ENCODE data around the gene FNDC5.

The FNDC5 gene

DNA sequence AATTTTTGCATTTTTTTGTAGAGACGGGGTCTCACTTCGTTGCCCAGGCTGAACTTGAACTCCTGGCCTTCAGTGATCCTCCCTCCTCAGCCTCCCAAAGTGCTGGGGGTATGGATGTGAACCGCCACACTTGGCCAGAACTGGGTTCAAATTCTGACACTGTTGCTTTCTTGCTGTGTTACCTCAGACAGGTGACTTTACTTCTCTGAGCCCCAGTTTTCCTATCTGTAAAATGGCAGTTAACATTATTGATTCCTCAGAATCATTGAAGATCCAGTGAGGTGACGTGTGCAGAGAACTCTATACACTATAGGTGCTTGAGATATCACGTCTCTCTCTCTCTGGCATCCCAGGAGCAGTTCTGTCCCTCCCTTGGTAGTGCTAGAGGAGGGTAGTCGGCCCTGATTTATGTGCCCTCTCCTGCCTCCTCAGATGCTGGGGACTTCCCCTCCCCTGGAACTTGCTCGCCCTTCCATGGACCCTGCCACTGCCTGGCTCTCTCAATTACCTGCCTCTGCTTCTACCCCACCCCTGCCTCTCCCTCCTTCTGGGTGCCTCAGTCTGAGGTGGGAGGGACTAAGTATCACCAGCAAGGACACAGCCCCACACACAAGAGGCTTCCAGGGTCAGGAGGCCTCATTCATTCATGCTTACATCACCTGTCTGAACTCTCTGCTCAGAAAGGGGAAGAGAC is 12.8 kb upstream of the FNDC5 start:
- no peak overlapping the region for H3K27ac Mint-ChIP-seq
- H3K9me3 Mint-ChIP-seq = no peaks in the 10 kb centered on the region
- H3K4me1 Mint-ChIP-seq (ENCODE audit: low read depth) = peaks cover 3% of the 10 kb centered on the region
- peaks cover 58% of the 10 kb centered on the region for H3K27me3 Mint-ChIP-seq
- H3K36me3 Mint-ChIP-seq (ENCODE audit: low read depth) = no peaks in the 10 kb centered on the region
- no peak for DNase-seq
- H3K4me3 Mint-ChIP-seq = no peak overlapping the region

DNA sequence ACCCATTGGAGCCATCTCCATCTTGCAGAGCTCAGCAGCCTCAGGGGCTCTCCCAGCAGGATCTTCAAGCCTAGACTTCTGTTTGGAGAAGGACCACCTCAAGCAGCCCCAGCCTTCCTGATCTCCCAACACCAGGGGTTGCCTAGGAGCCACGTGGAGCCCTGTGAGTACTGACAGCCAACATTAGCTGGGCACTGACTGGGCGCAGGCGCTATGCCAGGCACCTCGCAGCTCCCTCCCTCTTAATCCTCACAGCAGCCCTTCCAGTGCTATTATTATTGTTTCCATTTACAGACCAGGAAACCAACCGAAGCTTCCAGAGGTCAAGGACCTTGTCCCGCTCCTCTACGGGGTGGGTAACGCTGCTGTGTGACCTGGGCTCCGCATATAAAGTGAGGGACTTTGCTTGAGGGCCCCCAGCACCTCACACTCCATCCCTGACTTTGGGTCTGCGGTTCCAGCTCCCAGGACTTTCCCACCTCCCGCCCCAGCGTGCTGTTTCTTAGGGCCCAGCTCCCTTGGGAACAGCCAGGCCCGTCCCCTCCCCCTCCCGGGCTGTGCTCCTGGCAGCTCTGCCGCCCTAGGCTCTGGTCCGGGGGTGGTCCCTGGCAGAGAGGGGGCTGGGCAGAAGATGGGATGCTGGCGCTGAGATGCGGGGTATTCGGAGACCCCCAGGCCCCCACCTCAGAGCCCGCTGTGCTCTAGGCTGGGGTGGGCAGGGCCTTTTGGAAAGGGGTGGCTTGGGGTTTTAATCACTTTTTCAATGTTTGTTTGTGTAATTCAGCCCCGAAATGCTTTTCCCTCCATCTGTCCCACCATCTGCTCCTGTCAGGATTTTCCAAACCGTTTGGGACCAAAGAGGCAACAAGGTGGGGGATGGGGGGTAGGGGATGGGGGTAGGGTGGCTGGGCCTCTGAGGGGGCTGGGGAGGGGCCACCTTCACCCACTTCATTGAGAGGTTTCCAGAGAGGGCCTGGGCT is 11.4 kb upstream of the FNDC5 start:
- Mint-ChIP-seq H3K27me3 (peaks cover 55% of the 10 kb centered on the region), H3K36me3 (ENCODE audit: low read depth) (no peaks in the 10 kb centered on the region), H3K9me3 (no peaks in the 10 kb centered on the region), H3K4me3 (no peak overlapping the region), H3K27ac (no peak overlapping the region), H3K4me1 (ENCODE audit: low read depth) (peaks cover 3% of the 10 kb centered on the region)
- DNase-seq = no peak

DNA sequence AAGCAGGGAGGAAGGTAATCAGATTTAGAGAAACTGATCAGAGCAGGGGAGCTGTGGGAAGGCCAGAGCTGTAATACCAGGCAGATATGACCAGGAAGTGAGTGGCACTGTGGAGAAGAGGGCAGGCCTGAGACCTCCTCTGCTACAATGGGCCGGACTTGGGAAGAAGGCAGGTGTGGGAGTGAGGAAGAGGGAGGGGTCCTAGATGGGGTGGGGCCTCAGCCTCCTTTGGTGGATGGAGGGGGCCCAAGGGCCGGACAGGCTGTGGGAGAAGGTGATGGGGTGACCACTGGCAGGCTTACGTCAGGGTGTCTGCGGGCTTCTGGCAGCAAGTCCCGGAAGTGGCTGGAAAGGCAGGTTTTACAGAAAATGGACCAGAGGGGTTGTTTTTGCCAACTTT is 10.6 kb upstream of the FNDC5 start:
- H3K36me3 Mint-ChIP-seq (ENCODE audit: low read depth) = no peaks in the 10 kb centered on the region
- no peak overlapping the region for H3K4me3 Mint-ChIP-seq
- peaks cover 54% of the 10 kb centered on the region for H3K27me3 Mint-ChIP-seq
- H3K27ac Mint-ChIP-seq = no peak overlapping the region
- peaks cover 3% of the 10 kb centered on the region for H3K4me1 Mint-ChIP-seq (ENCODE audit: low read depth)
- H3K9me3 Mint-ChIP-seq = no peaks in the 10 kb centered on the region
- DNase-seq = no peak

DNA sequence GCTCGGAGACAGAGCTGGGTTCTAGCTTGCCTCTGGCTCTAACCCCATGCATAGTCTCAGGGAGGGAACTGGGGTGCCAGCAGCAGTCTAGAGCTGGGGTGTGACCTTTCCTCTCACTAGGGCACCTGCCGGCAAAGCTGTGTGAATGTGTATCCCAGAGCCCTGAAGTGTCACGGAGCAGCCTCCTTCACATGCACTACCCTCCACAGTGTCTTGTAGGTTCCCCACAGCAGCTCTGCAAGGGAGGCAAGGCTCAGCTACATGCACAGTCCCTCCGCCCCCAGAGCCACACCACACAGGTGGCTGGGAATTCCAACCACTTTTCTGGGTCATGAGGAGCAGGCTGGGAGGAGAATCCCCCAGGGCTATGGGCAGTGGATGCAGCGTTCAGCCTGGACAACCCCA is 7.9 kb upstream of the FNDC5 start:
- no peaks in the 10 kb centered on the region for H3K4me1 Mint-ChIP-seq (ENCODE audit: low read depth)
- H3K9me3 Mint-ChIP-seq = no peaks in the 10 kb centered on the region
- no peaks in the 10 kb centered on the region for H3K36me3 Mint-ChIP-seq (ENCODE audit: low read depth)
- peaks cover 55% of the 10 kb centered on the region for H3K27me3 Mint-ChIP-seq
- H3K4me3 Mint-ChIP-seq = no peak overlapping the region
- H3K27ac Mint-ChIP-seq = no peak overlapping the region
- peak; percentile 14 for DNase-seq

DNA sequence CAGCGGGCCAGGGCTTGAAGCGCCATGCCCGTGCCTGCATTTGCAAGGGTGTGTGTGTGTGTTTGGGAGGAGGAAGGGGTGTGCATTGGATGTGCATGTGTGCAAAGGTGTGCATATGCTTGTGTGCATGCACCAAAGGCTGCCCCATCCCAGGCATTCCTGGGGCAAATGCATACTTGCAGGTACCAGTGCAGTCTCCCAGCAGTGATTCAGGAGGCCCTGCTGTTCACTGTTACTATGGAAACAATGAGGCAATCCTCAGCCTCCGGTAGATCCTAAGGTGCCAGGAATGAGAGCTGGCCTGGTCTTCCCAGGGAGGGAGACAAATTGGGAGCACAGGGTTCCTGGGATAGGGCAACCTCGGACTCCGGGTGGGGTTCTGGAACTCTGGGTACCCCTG is 7.5 kb upstream of the FNDC5 start:
- Mint-ChIP-seq H3K27ac (no peak overlapping the region), H3K9me3 (no peaks in the 10 kb centered on the region), H3K27me3 (peaks cover 55% of the 10 kb centered on the region), H3K4me3 (no peak overlapping the region), H3K36me3 (ENCODE audit: low read depth) (no peaks in the 10 kb centered on the region), H3K4me1 (ENCODE audit: low read depth) (no peaks in the 10 kb centered on the region)
- DNase-seq = peak; percentile 14

DNA sequence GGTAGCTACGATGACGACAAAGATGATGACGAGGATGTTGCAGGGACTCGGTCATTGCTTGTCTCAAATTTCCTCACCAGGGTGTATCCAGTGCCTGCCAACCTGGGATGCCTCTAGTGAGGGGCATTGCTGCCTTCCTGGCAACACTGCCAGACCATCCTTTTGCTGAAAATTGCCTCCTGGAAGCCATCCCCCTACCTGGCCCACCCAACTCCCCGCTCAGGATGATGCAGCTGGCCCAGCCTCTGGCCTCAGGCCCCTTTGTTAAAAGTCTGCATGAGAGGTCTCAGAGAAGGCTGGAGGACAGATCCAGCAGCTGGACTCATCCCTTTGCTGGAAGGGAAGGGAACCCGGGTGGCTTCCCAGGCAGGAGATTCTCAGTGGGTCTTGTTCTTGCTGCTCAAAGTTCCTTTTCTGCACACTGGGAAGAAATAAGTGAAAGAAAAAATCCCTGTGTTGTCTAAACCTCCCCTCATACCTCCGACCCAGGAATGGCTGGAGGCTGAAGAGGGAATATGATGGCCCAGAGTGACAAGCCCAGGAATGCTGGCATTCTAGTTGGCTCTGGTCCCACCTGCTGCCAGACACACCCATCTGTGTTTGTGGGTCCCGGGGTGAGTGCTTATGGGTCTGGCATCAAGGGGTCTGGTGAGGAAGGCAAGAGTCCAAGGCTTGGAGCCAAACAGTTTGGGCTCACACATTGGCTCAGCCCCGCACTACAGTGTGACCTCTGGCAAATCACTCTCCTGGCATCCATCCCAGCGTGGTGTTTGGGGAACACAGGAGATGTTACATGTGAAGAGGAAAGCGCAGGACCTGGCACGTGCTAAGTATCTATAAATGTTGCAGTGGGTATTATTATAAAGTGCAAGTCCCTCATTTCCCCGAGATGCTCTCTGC is 6.7 kb upstream of the FNDC5 start:
- Mint-ChIP-seq H3K36me3 (ENCODE audit: low read depth) (no peaks in the 10 kb centered on the region), H3K27ac (no peak overlapping the region), H3K9me3 (no peaks in the 10 kb centered on the region), H3K27me3 (peaks cover 60% of the 10 kb centered on the region), H3K4me1 (ENCODE audit: low read depth) (peaks cover 1% of the 10 kb centered on the region), H3K4me3 (no peak overlapping the region)
- peak; percentile 7 for DNase-seq

DNA sequence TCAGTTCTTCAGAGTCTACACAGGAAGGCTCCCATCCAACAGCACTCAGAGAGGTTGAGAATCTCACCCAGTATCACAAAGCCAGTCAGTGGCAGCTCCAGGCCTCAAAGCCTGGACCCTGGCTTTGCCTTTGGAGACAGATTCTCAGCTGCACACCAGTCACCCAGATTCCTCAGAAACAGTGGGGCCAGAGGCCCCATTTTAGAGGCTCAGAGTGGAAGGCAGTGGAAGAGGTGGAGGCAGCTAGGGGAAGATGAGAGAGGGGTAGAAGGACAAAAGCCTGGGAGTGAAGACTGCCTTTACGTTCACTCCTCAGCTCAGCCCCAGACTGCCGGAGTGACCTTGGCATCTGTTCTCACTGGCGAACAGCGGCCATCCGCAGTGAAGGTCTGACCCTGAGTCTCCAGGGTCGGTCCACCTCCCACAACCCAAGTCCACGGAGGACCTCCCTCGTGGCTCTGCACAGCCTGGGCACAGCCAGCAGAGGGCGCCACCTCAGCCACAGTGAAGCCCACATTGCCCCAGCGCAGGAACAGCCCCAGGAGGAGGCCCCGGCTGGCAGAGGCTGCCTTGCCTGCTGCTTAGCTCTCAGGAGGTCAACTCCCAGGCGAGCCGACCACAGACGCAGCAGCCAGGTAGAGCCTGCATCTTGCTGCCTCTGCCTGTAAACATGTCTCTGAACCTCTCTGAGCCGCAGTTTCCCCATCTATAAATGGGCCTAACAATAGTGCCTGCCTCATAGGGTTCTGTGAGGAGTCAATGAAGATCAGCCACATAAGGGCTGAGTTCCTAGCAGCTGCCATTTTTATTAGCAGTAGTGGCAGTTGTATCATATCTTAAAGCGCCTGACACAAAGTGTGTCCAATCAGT is 5.9 kb upstream of the FNDC5 start:
- DNase-seq = peak; percentile 78
- Mint-ChIP-seq H3K4me1 (ENCODE audit: low read depth) (peaks cover 3% of the 10 kb centered on the region), H3K36me3 (ENCODE audit: low read depth) (no peaks in the 10 kb centered on the region), H3K27ac (no peak overlapping the region), H3K4me3 (no peak overlapping the region), H3K27me3 (peaks cover 62% of the 10 kb centered on the region), H3K9me3 (no peaks in the 10 kb centered on the region)

DNA sequence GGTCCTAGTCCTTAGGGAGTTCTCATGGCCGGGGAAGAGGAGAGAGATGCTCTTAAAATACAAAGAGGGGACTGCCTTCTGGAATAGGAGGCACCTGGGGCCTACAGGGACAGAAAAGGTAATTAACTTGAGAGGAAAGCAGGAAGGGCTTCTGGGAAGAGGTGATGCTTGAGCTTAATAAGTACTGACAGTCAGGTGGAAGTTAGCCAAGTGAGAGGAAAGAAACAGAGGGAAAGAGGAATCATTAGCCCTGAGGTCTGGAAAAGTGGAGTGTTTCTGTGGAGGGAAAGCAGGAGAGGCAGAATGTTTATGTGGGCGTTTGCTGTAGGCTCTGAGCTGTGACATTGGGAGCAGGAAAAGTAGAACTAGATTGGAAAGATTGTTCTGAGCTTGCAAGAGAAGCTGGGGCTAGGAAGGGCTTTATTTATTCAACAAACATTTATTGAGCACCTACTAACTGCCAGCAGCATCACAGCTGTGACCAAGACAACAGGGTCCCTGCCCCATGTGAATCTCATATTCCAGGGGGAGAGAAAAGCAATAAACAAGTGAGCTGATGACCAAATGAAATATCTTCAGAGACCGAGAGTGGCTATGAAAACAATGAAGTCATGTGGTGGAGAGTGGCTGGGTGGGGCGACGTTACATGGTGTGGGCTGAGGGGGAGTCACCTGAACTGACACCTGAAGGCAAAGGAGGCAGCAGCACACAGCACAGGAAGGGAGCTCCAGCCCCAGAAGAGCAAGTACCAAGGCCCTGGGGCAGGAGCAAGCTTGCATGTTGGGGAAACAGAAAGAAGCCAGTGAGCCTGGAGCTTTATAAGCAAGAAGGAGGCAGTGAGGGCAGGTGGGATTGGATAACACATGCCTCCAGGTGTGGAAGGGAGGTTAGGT is 4.4 kb upstream of the FNDC5 start:
- DNase-seq = no peak
- H3K27ac Mint-ChIP-seq = no peak overlapping the region
- peaks cover 8% of the 10 kb centered on the region for H3K4me1 Mint-ChIP-seq (ENCODE audit: low read depth)
- H3K4me3 Mint-ChIP-seq = no peak overlapping the region
- H3K36me3 Mint-ChIP-seq (ENCODE audit: low read depth) = no peaks in the 10 kb centered on the region
- no peaks in the 10 kb centered on the region for H3K9me3 Mint-ChIP-seq
- H3K27me3 Mint-ChIP-seq = peaks cover 64% of the 10 kb centered on the region

DNA sequence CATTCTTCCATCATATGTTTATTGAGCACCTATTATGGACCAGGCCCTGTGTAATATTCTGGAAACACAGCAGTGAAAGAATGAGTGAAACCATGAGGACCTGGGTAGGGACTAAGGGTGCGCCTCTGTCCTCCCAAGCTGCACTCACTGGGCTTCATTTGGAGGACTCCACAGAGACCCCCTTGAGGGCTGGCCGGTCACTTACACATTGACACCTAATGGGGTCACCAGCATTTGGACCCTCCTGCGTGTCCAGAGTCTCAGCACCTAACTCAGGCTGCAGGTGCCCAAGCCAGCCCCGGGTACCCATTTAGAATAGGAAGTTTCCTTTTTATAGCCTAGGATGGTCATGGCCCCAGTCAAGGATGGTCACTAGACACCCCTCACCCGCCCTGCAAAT is 2.8 kb upstream of the FNDC5 start:
- H3K36me3 Mint-ChIP-seq (ENCODE audit: low read depth) = peaks cover 3% of the 10 kb centered on the region
- H3K9me3 Mint-ChIP-seq = no peaks in the 10 kb centered on the region
- no peak overlapping the region for H3K4me3 Mint-ChIP-seq
- peaks cover 80% of the 10 kb centered on the region for H3K27me3 Mint-ChIP-seq
- H3K27ac Mint-ChIP-seq = no peak overlapping the region
- peak; percentile 15 for DNase-seq
- H3K4me1 Mint-ChIP-seq (ENCODE audit: low read depth) = peaks cover 10% of the 10 kb centered on the region

DNA sequence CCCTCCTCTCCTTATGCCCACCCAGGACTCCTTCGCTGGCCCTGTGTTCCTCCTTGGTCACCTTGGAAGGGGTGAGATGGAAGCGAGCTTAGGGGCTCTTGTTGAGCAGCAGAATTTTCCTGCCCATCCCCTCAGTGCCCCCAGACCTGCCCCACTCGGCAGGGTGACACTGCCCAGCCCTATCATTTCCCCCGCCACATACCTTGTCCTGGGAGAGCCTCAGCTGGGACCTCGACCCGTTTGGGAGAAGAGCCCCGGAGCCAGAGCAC is 1.4 kb upstream of the FNDC5 start:
- peaks cover 10% of the 10 kb centered on the region for H3K4me1 Mint-ChIP-seq (ENCODE audit: low read depth)
- H3K27ac Mint-ChIP-seq = no peak overlapping the region
- DNase-seq = no peak
- H3K4me3 Mint-ChIP-seq = no peak overlapping the region
- H3K27me3 Mint-ChIP-seq = peaks cover 72% of the 10 kb centered on the region
- H3K9me3 Mint-ChIP-seq = no peaks in the 10 kb centered on the region
- H3K36me3 Mint-ChIP-seq (ENCODE audit: low read depth) = peaks cover 5% of the 10 kb centered on the region

DNA sequence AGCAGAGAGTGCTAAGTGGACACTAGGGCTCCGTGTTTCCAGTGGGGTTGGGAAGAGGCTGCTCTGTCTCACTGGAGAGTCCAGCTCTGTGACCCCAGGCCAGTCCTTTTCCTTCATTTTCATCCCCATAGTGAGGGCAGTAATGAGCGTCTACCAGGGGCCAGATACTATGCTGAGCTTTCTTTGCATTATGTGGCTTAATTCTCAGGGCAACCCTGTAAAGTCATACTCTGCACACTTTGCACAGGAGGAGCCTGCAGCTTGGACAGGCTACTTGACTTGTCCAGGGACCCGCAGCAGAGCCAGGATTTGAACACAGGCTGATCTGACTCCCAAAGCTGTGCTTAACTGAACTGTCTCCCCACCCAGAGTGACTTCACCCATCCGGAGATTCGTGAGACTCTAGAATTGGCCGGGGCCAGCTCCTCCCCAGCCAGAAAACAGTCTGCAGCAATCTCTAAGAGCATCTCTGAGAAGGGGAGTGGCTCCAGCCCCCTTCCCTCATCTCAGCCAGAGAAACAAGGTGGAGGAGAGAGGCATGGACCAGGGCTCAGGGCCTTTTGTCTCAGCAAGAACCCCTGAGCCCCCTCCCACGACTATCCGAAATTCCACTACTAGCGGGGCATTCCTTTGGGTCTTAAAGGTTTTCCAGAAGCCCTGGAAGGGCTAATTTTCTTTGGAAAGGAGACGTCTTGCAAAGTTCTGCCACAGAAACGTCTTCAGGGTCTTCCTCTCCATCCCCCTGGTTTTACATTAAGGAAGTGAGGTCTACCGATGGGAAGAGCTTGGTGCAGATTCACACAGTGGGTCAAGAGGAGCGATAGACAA is 866 bp upstream of the FNDC5 start:
- Mint-ChIP-seq H3K27ac (no peak overlapping the region), H3K9me3 (no peaks in the 10 kb centered on the region), H3K4me3 (peak overlapping the region; percentile 46), H3K27me3 (peaks cover 68% of the 10 kb centered on the region), H3K36me3 (ENCODE audit: low read depth) (peaks cover 5% of the 10 kb centered on the region), H3K4me1 (ENCODE audit: low read depth) (peaks cover 10% of the 10 kb centered on the region)
- DNase-seq = peak; percentile 41

DNA sequence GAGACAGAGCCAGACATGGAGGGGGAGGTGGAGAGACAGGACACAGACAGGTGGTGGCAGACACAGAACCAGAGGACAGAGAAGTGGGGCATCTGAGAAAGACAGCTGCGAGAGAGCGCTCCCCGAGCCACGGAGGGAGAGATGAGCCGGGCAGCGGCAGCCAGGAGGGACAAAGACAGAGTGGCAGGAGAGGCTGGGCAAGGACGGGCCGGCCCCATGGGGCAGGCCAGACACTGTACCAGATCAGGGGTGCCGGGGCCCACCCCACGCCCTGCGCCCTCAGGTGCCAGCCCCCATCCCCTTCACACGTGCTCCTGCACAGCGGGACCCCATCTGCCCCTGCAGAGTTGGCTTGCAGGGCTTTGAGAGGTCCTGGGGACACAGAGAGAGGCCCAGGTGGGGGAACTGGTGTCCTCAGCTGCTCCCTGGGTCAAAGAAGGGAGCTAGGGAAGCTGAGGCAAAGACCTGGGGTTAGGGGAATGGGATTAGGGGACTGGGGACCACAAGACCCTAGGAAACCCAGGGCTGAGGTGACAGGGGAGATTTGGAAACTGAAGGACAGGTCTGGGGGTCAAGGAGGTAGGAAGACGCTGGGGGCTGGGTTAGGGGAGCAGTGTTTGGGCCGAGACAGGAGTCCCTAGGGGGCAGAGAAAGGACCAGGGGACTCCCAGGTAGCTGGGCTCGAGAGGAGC is 643 bp downstream of the FNDC5 start:
- Mint-ChIP-seq H3K9me3 (no peaks in the 10 kb centered on the region), H3K36me3 (ENCODE audit: low read depth) (peaks cover 5% of the 10 kb centered on the region), H3K27me3 (peaks cover 58% of the 10 kb centered on the region), H3K4me1 (ENCODE audit: low read depth) (peaks cover 10% of the 10 kb centered on the region), H3K4me3 (peak overlapping the region; percentile 49), H3K27ac (no peak overlapping the region)
- no peak for DNase-seq

Data from activated T-cell treated with anti-CD3 and anti-CD28 coated beads, Interleukin-2, amount 50 U/mL, for 24 hours (primary cell).